A549 (cell line): Measurements from ENCODE around the gene TMEM131. TPM values are rescaled to one million over a fixed set of nuclear protein-coding genes. Genes with fewer than 3 reads are reported as not detected.

ENCODE experiments used
- ATAC-seq, 2 experiments: fragments of 200-7000 bp in 1 of 2; fragments of >200 bp in 1 of 2; cut with Nextera tagmentation in 1 of 2; cut with Tn5 transposase in 1 of 2; 3 replicates each; pipeline versions ENCODE4 v1.8.0 to v1.9.1; 2018 to 2020; ENCODE audit warnings: mild to moderate bottlenecking in 1 of 2, moderate library complexity in 1 of 2
- CTCF ChIA-PET: fragments of 300-600 bp; sonication (Branson Sonifier 250); formaldehyde crosslinking; extraction: SDS; loops from one replicate; lab custom pipeline; 2021; ENCODE audit warnings: antibody characterized with exemption, inconsistent platforms; lab: Yijun Ruan, JAX
- POLR2A ChIA-PET: fragments of 350-600 bp; formaldehyde crosslinking; extraction: SDS; loops from one replicate; lab custom pipeline; 2021; ENCODE audit warnings: antibody characterized with exemption, inconsistent platforms; lab: Yijun Ruan, JAX
- DNase-seq, 2 experiments: peaks; one replicate each; pipeline versions ENCODE4 v3.0.0 to v3.0.0-alpha.2; 2011 to 2016; ENCODE audit warnings: low read depth in 1 of 2, low spot score in 1 of 2
- FAIRE-seq: peaks from 2 replicates; lab custom pipeline; 2011; peaks lifted over from hg19 to GRCh38; lab: Jason Lieb, UNC
- H3K27ac ChIP-seq, 2 experiments: fragments of >200 bp; sonication (Bioruptor Twin); formaldehyde crosslinking; 3 replicates each; pipeline ENCODE4 v1.5.1; 2016 to 2017
- H3K4me1 ChIP-seq: fragments of >200 bp; sonication (Bioruptor Twin); formaldehyde crosslinking; 3 replicates; pipeline ENCODE4 v1.6.1; 2016
- H3K4me2 ChIP-seq: fragments of >200 bp; sonication (Bioruptor Twin); formaldehyde crosslinking; 3 replicates; pipeline ENCODE4 v1.6.1; 2016
- H3K4me3 ChIP-seq: fragments of >200 bp; sonication (Bioruptor Twin); formaldehyde crosslinking; 3 replicates; pipeline ENCODE4 v1.5.1; 2016
- H3K9me3 ChIP-seq: fragments of >200 bp; sonication (Bioruptor Twin); formaldehyde crosslinking; 3 replicates; pipeline ENCODE4 v1.6.1; 2016
- BHLHE40 ChIP-seq: IDR thresholded peaks from 2 replicates; pipeline ENCODE4 v1.6.1; 2012; ENCODE audit warnings: low read depth, low read length, inconsistent platforms
- EP300 ChIP-seq, 2 experiments: fragments of >200 bp; sonication (Bioruptor Twin); formaldehyde crosslinking; IDR thresholded peaks; 2 replicates in 1 of 2; 3 replicates in 1 of 2; pipeline ENCODE4 v1.6.1; 2016 to 2017
- ESRRA ChIP-seq: fragments of 150-350 bp; IDR thresholded peaks from 2 replicates; pipeline ENCODE4 v1.6.1; 2014; ENCODE audit warnings: mild to moderate bottlenecking, low read length, borderline replicate concordance
- FOXS1 ChIP-seq: fragments of 250-450 bp; sonication (Bioruptor Pico); IDR thresholded peaks from 2 replicates; pipeline ENCODE4 v1.5.0; 2020; ENCODE audit warnings: mild to moderate bottlenecking, moderate library complexity
- HMGXB4 ChIP-seq: fragments of 250-450 bp; sonication (Bioruptor Pico); IDR thresholded peaks from 2 replicates; pipeline ENCODE4 v1.5.0; 2021; ENCODE audit warnings: mild to moderate bottlenecking, moderate library complexity, borderline replicate concordance
- HOXB5 ChIP-seq: fragments of 250-450 bp; sonication (Bioruptor Pico); IDR thresholded peaks from 2 replicates; pipeline ENCODE4 v1.5.0; 2020; ENCODE audit warnings: mild to moderate bottlenecking, moderate library complexity
- JUN ChIP-seq, 2 experiments: fragments of >200 bp; sonication (Bioruptor Twin); formaldehyde crosslinking; IDR thresholded peaks; 2 replicates in 1 of 2; 3 replicates in 1 of 2; pipeline ENCODE4 v1.6.1; 2016 to 2017
- JUNB ChIP-seq: fragments of >200 bp; sonication (Bioruptor Twin); formaldehyde crosslinking; IDR thresholded peaks from 2 replicates; pipeline ENCODE4 v1.6.1; 2016
- KDM5A ChIP-seq: fragments of 200-600 bp; sonication (generic); IDR thresholded peaks from 2 replicates; pipeline ENCODE4 v1.6.1; 2016; ENCODE audit warnings: antibody characterized with exemption, mild to moderate bottlenecking
- MAFK ChIP-seq: fragments of 450-650 bp; IDR thresholded peaks from 2 replicates; pipeline ENCODE4 v1.6.1; 2014; ENCODE audit not compliant: partially characterized antibody
- PBX3 ChIP-seq: IDR thresholded peaks from 2 replicates; pipeline ENCODE4 v1.6.1; 2012
- POLR2A ChIP-seq: IDR thresholded peaks from 2 replicates; pipeline ENCODE4 v1.6.1; 2012; ENCODE audit warnings: mild to moderate bottlenecking, low read length
- POLR2AphosphoS2 ChIP-seq: conservative IDR thresholded peaks from 2 replicates; pipeline ENCODE4 v1.6.1; 2012; ENCODE audit warnings: low read length, improper control_type of control experiment, inconsistent platforms
- RFX5 ChIP-seq: fragments of 450-650 bp; IDR thresholded peaks from 2 replicates; pipeline ENCODE4 v1.7.1; 2014; ENCODE audit warnings: antibody characterized with exemption, mild to moderate bottlenecking, moderate library complexity
- SREBF2 ChIP-seq: fragments of 450-650 bp; IDR thresholded peaks from 2 replicates; pipeline ENCODE4 v1.6.1; 2014; ENCODE audit warnings: mild to moderate bottlenecking, moderate library complexity
- TFCP2L1 ChIP-seq: fragments of 250-450 bp; sonication (Bioruptor Pico); IDR thresholded peaks from 2 replicates; pipeline ENCODE4 v1.5.0; 2021; ENCODE audit warnings: mild to moderate bottlenecking
- ZFP36 ChIP-seq: fragments of 450-650 bp; IDR thresholded peaks from 2 replicates; pipeline ENCODE4 v1.6.1; 2014; ENCODE audit warnings: borderline replicate concordance; ENCODE audit not compliant: partially characterized antibody
- WGBS: methylation state at CpG from one replicate; pipeline ENCODE4 v1.1.6; 2017; ENCODE audit errors: missing lambda C conversion rate; 5-methylcytosine and 5-hydroxymethylcytosine counted together
- polyA plus RNA-seq, 4 experiments: library from polyadenylated mRNA; depleted of rRNA in 3 of 4; stranded (reverse); fragments of >200 nt; fragmentation: RNase III in 1 of 4; extraction: RNeasy Plus Mini Kit Qiagen cat#74134 plus additional on column Dnase treatment in 1 of 4; gene quantifications; 2 replicates in 3 of 4; 3 replicates in 1 of 4; pipeline ENCODE4 v1.2.3, GENCODE V29; 2011 to 2017
- TF ChIP-seq, protein P1 (sequence below): fragments of >200 bp; sonication (Bioruptor Twin); formaldehyde crosslinking; IDR thresholded peaks from 3 replicates; pipeline ENCODE4 v1.6.1; 2016
- TF ChIP-seq, protein P2 (sequence below): IDR thresholded peaks from 2 replicates; pipeline ENCODE4 v1.6.1; 2012
- TF ChIP-seq, protein P3 (sequence below): fragments of >200 bp; sonication (Bioruptor Twin); formaldehyde crosslinking; IDR thresholded peaks from 3 replicates; pipeline ENCODE4 v1.5.1; 2016
- TF ChIP-seq, protein P4 (sequence below): fragments of >200 bp; sonication (Bioruptor Twin); formaldehyde crosslinking; IDR thresholded peaks from 2 replicates; pipeline ENCODE4 v1.6.1; 2016

Gene TMEM131
- polyA plus RNA-seq, 2 of the 4 experiments (the other 2 are of a cell fraction): 14.5 to 21.8 TPM

GRCh38 chr2:98013407-98014042 is 17.8 kb upstream of the TMEM131 start:
- no peaks in the 10 kb centered on the region for H3K4me1 ChIP-seq
- TF ChIP-seq KDM5A (no peak), TFCP2L1 (CRISPR knock-in tag) (no peak), BHLHE40 (no peak), HOXB5 (no peak)
- TF ChIP-seq, protein P1, sequence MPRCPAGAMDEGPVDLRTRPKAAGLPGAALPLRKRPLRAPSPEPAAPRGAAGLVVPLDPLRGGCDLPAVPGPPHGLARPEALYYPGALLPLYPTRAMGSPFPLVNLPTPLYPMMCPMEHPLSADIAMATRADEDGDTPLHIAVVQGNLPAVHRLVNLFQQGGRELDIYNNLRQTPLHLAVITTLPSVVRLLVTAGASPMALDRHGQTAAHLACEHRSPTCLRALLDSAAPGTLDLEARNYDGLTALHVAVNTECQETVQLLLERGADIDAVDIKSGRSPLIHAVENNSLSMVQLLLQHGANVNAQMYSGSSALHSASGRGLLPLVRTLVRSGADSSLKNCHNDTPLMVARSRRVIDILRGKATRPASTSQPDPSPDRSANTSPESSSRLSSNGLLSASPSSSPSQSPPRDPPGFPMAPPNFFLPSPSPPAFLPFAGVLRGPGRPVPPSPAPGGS: no peak
- TF ChIP-seq, protein P2, sequence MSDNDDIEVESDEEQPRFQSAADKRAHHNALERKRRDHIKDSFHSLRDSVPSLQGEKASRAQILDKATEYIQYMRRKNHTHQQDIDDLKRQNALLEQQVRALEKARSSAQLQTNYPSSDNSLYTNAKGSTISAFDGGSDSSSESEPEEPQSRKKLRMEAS: no peak
- TF ChIP-seq, all 56 proteins: peak for 0
- 64% methylated on average over 15 of the region's 15 CpGs for WGBS
- DNase-seq: no peak
- no peak for FAIRE-seq
- POLR2A ChIA-PET: no interaction called here
- H3K4me2 ChIP-seq: no peak overlapping the region
- no peaks in the 10 kb centered on the region for H3K9me3 ChIP-seq
- CTCF ChIA-PET: no interaction called here
- H3K27ac ChIP-seq: no peak overlapping the region
- H3K4me3 ChIP-seq: no peak overlapping the region
- no peak for ATAC-seq

DNA sequence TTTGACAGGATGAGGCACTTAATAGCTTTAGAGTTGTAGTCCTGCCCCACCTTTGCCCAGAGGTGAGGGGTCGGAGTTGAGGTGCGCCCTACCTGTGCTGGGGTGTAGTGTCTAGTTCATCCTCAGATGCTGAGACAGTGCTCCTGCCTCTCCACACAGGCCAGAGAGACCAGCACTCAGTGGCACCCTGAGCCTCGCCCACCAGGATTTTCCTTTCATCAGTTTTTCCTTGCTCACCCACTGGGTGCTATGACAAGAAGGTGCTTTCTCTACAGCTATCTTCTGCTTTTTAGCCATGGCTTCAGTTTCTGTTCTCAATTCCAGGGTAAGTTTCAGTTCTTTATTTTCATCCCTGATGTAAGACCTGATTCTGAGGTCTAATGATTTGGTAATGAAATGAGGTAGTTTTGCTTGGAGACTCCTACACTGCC is 16.8 kb upstream of the TMEM131 start:
- TF ChIP-seq RFX5 (no peak), ZFP36 (no peak), TFCP2L1 (CRISPR knock-in tag) (no peak), MAFK (no peak), JUNB (no peak), HMGXB4 (CRISPR knock-in tag) (no peak), JUN (IDR thresholded peaks at IDR 0.05) (no peak), KDM5A (no peak), SREBF2 (no peak), POLR2AphosphoS2 (no peak), FOXS1 (CRISPR knock-in tag) (no peak), ESRRA (no peak), POLR2A (no peak), EP300 (IDR thresholded peaks at IDR 0.05) (no peak), PBX3 (no peak)
- TF ChIP-seq, protein P3, sequence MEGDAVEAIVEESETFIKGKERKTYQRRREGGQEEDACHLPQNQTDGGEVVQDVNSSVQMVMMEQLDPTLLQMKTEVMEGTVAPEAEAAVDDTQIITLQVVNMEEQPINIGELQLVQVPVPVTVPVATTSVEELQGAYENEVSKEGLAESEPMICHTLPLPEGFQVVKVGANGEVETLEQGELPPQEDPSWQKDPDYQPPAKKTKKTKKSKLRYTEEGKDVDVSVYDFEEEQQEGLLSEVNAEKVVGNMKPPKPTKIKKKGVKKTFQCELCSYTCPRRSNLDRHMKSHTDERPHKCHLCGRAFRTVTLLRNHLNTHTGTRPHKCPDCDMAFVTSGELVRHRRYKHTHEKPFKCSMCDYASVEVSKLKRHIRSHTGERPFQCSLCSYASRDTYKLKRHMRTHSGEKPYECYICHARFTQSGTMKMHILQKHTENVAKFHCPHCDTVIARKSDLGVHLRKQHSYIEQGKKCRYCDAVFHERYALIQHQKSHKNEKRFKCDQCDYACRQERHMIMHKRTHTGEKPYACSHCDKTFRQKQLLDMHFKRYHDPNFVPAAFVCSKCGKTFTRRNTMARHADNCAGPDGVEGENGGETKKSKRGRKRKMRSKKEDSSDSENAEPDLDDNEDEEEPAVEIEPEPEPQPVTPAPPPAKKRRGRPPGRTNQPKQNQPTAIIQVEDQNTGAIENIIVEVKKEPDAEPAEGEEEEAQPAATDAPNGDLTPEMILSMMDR: no peak
- TF ChIP-seq, protein P4, sequence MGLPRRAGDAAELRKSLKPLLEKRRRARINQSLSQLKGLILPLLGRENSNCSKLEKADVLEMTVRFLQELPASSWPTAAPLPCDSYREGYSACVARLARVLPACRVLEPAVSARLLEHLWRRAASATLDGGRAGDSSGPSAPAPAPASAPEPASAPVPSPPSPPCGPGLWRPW: no peak
- TF ChIP-seq, protein P2: no peak
- TF ChIP-seq, all 56 proteins: peak for 0
- no peak for DNase-seq
- H3K4me3 ChIP-seq: no peak overlapping the region
- WGBS: 88% methylated on average over 3 of the region's 3 CpGs
- H3K4me2 ChIP-seq: no peak overlapping the region
- ATAC-seq: no peak
- H3K27ac ChIP-seq: no peak overlapping the region
- ChIA-PET POLR2A (no interaction called here), CTCF (no interaction called here)
- H3K9me3 ChIP-seq: no peaks in the 10 kb centered on the region
- no peak for FAIRE-seq
- no peaks in the 10 kb centered on the region for H3K4me1 ChIP-seq
